Prostate gland (tissue), 2 donors: Measurements from ENCODE around the gene ZG16.

Experiments
- CTCF ChIP-seq, 4 experiments: fragments of 200-600 bp in 2 of 4; fragments of 450-650 bp in 2 of 4; sonication (generic) in 2 of 4; IDR thresholded peaks; 1 replicate in 3 of 4; 2 replicates in 1 of 4; pipeline ENCODE4 v1.5.1; 2016 to 2019; ENCODE audit warnings: antibody characterized with exemption in 4 of 4, mild to moderate bottlenecking in 2 of 4, moderate library complexity in 2 of 4
- POLR2A ChIP-seq: fragments of 450-650 bp; IDR thresholded peaks from one replicate; pipeline ENCODE4 v1.6.1; 2016; ENCODE audit warnings: antibody characterized with exemption, mild to moderate bottlenecking

GRCh38 chr16:29760567-29761279 is 17.3 kb upstream of the ZG16 start:
- TF ChIP-seq CTCF (IDR thresholded peaks at IDR 0.05): no peak
- TF ChIP-seq POLR2A: no peak
